Upper lobe of left lung (tissue), 4 donors: ENCODE data around the gene USP34.

Experiments used
- POLR2A ChIP-seq, 4 donors: fragments of 450-650 bp; IDR thresholded peaks; one replicate each; pipeline ENCODE4 v1.5.1; 2016 to 2017; ENCODE audit warnings: antibody characterized with exemption in 4 of 4, mild to moderate bottlenecking in 2 of 4
- POLR2AphosphoS5 ChIP-seq, 2 donors: sonication (generic); formaldehyde crosslinking; IDR thresholded peaks; one replicate each; pipeline ENCODE4 v1.5.1; 2017; ENCODE audit warnings: antibody characterized with exemption in 2 of 2
- TF ChIP-seq, protein P1 (sequence below), 6 experiments: fragments of 450-650 bp in 4 of 6; fragments of 200-600 bp in 2 of 6; sonication (generic) in 2 of 6; IDR thresholded peaks; one replicate each; pipeline ENCODE4 v1.5.1; 2016 to 2019; ENCODE audit warnings: antibody characterized with exemption in 6 of 6

GRCh38 chr2:61357681-61358080 lies 113.2 kb downstream of the USP34 start:
- TF ChIP-seq POLR2A (IDR thresholded peaks at IDR 0.05) (no peak), POLR2AphosphoS5 (IDR thresholded peaks at IDR 0.05) (peak in 1 of 2 donors; percentile 59)
- TF ChIP-seq, protein P1, sequence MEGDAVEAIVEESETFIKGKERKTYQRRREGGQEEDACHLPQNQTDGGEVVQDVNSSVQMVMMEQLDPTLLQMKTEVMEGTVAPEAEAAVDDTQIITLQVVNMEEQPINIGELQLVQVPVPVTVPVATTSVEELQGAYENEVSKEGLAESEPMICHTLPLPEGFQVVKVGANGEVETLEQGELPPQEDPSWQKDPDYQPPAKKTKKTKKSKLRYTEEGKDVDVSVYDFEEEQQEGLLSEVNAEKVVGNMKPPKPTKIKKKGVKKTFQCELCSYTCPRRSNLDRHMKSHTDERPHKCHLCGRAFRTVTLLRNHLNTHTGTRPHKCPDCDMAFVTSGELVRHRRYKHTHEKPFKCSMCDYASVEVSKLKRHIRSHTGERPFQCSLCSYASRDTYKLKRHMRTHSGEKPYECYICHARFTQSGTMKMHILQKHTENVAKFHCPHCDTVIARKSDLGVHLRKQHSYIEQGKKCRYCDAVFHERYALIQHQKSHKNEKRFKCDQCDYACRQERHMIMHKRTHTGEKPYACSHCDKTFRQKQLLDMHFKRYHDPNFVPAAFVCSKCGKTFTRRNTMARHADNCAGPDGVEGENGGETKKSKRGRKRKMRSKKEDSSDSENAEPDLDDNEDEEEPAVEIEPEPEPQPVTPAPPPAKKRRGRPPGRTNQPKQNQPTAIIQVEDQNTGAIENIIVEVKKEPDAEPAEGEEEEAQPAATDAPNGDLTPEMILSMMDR (IDR thresholded peaks at IDR 0.05) = no peak
